SK-N-SH (cell line): ENCODE results near the gene MED15. TPM values are rescaled to one million over a fixed set of nuclear protein-coding genes. Genes with fewer than 3 reads are reported as not detected.

Experiments used
- CTCF ChIA-PET: fragments of 300-600, 350-600 bp; formaldehyde crosslinking; extraction: SDS; loops from one replicate; lab custom pipeline; 2021; lab: Yijun Ruan, JAX
- POLR2A ChIA-PET: fragments of 350-600 bp; sonication (Branson Sonifier 250); formaldehyde crosslinking; extraction: SDS; loops from one replicate; lab custom pipeline; 2020; ENCODE audit warnings: antibody characterized with exemption, inconsistent platforms; lab: Yijun Ruan, JAX
- DNase-seq: peaks from one replicate; pipeline ENCODE4 v3.0.0; 2012
- H2AFZ ChIP-seq: fragments of 200-600 bp; sonication (generic); 2 replicates; pipeline ENCODE4 v1.8.1; 2016; ENCODE audit warnings: antibody characterized with exemption, mild to moderate bottlenecking, low read depth
- H3F3A ChIP-seq: fragments of 200-600 bp; sonication (generic); replicated peaks from 2 replicates; pipeline ENCODE3; 2016; ENCODE audit warnings: antibody characterized with exemption, mild to moderate bottlenecking; ENCODE audit not compliant: insufficient read depth
- H3K27ac ChIP-seq, 2 experiments: fragments of 200-500 bp in 1 of 2; fragments of 200-600 bp in 1 of 2; sonication (Bioruptor generic) in 1 of 2; sonication (generic), shearing (Covaris generic) in 1 of 2; 2 replicates each; pipeline versions ENCODE4 v1.5.1 to v1.6.1; 2014 to 2016; ENCODE audit warnings: low read depth in 2 of 2, inconsistent platforms in 1 of 2, low read length in 1 of 2, mild to moderate bottlenecking in 1 of 2, mixed read lengths in 1 of 2
- H3K27me3 ChIP-seq: fragments of 200-600 bp; sonication (generic), shearing (Covaris generic); 2 replicates; pipeline ENCODE4 v1.6.1; 2016; ENCODE audit warnings: mixed run types; ENCODE audit not compliant: insufficient read depth
- H3K36me3 ChIP-seq, 2 experiments: fragments of 200-500 bp in 1 of 2; fragments of 200-600 bp in 1 of 2; sonication (Bioruptor generic) in 1 of 2; sonication (generic) in 1 of 2; replicated peaks in 1 of 2; 2 replicates each; pipeline versions ENCODE3 to v1.5.1; 2014 to 2016; ENCODE audit warnings: low read length in 1 of 2, mild to moderate bottlenecking in 1 of 2; ENCODE audit not compliant: insufficient read depth in 2 of 2, control insufficient read depth in 1 of 2
- H3K4me1 ChIP-seq, 2 experiments: fragments of 200-500 bp in 1 of 2; fragments of 200-600 bp in 1 of 2; sonication (Bioruptor generic) in 1 of 2; sonication (generic), shearing (Covaris generic) in 1 of 2; 2 replicates each; pipeline versions ENCODE4 v1.5.1 to v1.6.1; 2014 to 2016; ENCODE audit warnings: low read depth in 1 of 2, low read length in 1 of 2, mixed run types in 1 of 2; ENCODE audit not compliant: insufficient read depth in 2 of 2, control insufficient read depth in 1 of 2
- H3K4me2 ChIP-seq: fragments of 200-600 bp; sonication (generic), shearing (Covaris generic); 2 replicates; pipeline ENCODE4 v1.6.1; 2017; ENCODE audit warnings: mixed run types
- H3K4me3 ChIP-seq, 2 experiments: fragments of 200-500 bp in 1 of 2; fragments of 200-600 bp in 1 of 2; sonication (Bioruptor generic) in 1 of 2; sonication (generic), shearing (Covaris generic) in 1 of 2; 2 replicates each; pipeline versions ENCODE4 v1.5.1 to v1.8.1; 2014 to 2016; ENCODE audit warnings: low read depth in 2 of 2, inconsistent platforms in 1 of 2, low read length in 1 of 2, mild to moderate bottlenecking in 1 of 2, mixed read lengths in 1 of 2, moderate library complexity in 1 of 2
- H3K79me2 ChIP-seq: fragments of 200-600 bp; sonication (generic); 2 replicates; pipeline ENCODE4 v1.8.1; 2017; ENCODE audit warnings: mild to moderate bottlenecking; ENCODE audit not compliant: insufficient read depth
- H3K9ac ChIP-seq: fragments of 200-600 bp; sonication (generic); 2 replicates; pipeline ENCODE4 v1.6.1; 2017; ENCODE audit warnings: mixed run types
- H3K9me2 ChIP-seq: fragments of 200-600 bp; sonication (generic); 2 replicates; pipeline ENCODE4 v1.6.1; 2017; ENCODE audit warnings: mixed run types
- H3K9me3 ChIP-seq: fragments of 200-600 bp; sonication (generic); 2 replicates; pipeline ENCODE4 v1.6.1; 2017; ENCODE audit warnings: mixed run types, mild to moderate bottlenecking, moderate library complexity
- H4K20me1 ChIP-seq: fragments of 200-600 bp; sonication (generic); 2 replicates; pipeline ENCODE4 v1.6.1; 2017; ENCODE audit warnings: mild to moderate bottlenecking, mixed run types; ENCODE audit not compliant: insufficient read depth
- CHD2 ChIP-seq: fragments of 150-350 bp; IDR thresholded peaks from 2 replicates; pipeline ENCODE4 v1.6.1; 2018; ENCODE audit warnings: low read length; ENCODE audit not compliant: partially characterized antibody
- EP300 ChIP-seq, 2 experiments: IDR thresholded peaks; 2 replicates each; pipeline versions ENCODE4 v1.4.0 to v1.6.1; 2012; ENCODE audit warnings: borderline replicate concordance in 1 of 2, low read depth in 1 of 2, low read length in 1 of 2
- FOSL2 ChIP-seq: IDR thresholded peaks from 2 replicates; pipeline ENCODE4 v1.4.0; 2012; ENCODE audit warnings: low read depth, mild to moderate bottlenecking, moderate library complexity, borderline replicate concordance
- FOXJ3 ChIP-seq: sonication (generic); formaldehyde crosslinking; IDR thresholded peaks from 2 replicates; pipeline ENCODE4 v1.5.1; 2020; ENCODE audit warnings: mild to moderate bottlenecking, missing genetic modification reagents
- FOXM1 ChIP-seq: IDR thresholded peaks from 2 replicates; pipeline ENCODE4 v1.4.0; 2012; ENCODE audit warnings: low read depth, mild to moderate bottlenecking
- MAX ChIP-seq: IDR thresholded peaks from 2 replicates; pipeline ENCODE4 v1.4.0; 2012; ENCODE audit warnings: low read depth
- MEF2A ChIP-seq: IDR thresholded peaks from 2 replicates; pipeline ENCODE4 v1.4.0; 2012; ENCODE audit warnings: low read depth, borderline replicate concordance
- MXI1 ChIP-seq: IDR thresholded peaks from 2 replicates; pipeline ENCODE4 v1.6.1; 2012; ENCODE audit warnings: mild to moderate bottlenecking, low read depth, low read length, improper control_type of control experiment
- POLR2AphosphoS5 ChIP-seq: IDR thresholded peaks from 2 replicates; pipeline ENCODE4 v1.6.1; 2012; ENCODE audit warnings: low read depth, low read length
- RAD21 ChIP-seq: IDR thresholded peaks from 2 replicates; pipeline ENCODE4 v1.6.1; 2012; ENCODE audit warnings: mild to moderate bottlenecking, low read length
- RXRA ChIP-seq: IDR thresholded peaks from 2 replicates; pipeline ENCODE4 v1.4.0; 2012; ENCODE audit warnings: low read depth, mild to moderate bottlenecking, borderline replicate concordance
- SIN3A ChIP-seq: IDR thresholded peaks from 2 replicates; pipeline ENCODE4 v1.6.1; 2012; ENCODE audit warnings: low read depth, mild to moderate bottlenecking, low read length, moderate library complexity, borderline replicate concordance
- ZBTB33 ChIP-seq: IDR thresholded peaks from 2 replicates; pipeline ENCODE4 v1.4.0; 2012; ENCODE audit warnings: low read depth, borderline replicate concordance
- WGBS: methylation state at CpG from one replicate; pipeline ENCODE4 v1.1.6; 2017; ENCODE audit warnings: low lambda C conversion rate; 5-methylcytosine and 5-hydroxymethylcytosine counted together
- polyA plus RNA-seq, 3 experiments: library from polyadenylated mRNA; depleted of rRNA; stranded (reverse); fragments of >200 nt; gene quantifications; 2 replicates each; pipeline ENCODE4 v1.2.3, GENCODE V29; 2012
- TF ChIP-seq, protein P1 (sequence below): fragments of 150-350 bp; IDR thresholded peaks from 2 replicates; pipeline ENCODE4 v1.6.1; 2016; ENCODE audit warnings: mild to moderate bottlenecking, low read depth, low read length
- TF ChIP-seq, protein P2 (sequence below): fragments of 200-600 bp; sonication (generic); IDR thresholded peaks from 2 replicates; pipeline ENCODE4 v1.6.1; 2017; ENCODE audit warnings: antibody characterized with exemption, mild to moderate bottlenecking, moderate library complexity

Gene MED15
- polyA plus RNA-seq, 1 of the 3 experiments (the other 2 are of a cell fraction), result 45.1 TPM

GRCh38 chr22:20550851-20551744 lies 43.7 kb downstream of the MED15 start:
- ChIA-PET CTCF (interaction anchor here (1.0 to 9.6 kb wide), 5 partner anchors 12 to 154 kb away, joined by 3 to 103 read pairs (median 3); no protein-coding TSS in a partner anchor), POLR2A (no interaction called here)
- H3K4me1 ChIP-seq, result peaks cover 29 to 40% of the 10 kb centered on the region in 2 experiments; a peak in 3 of 4 replicates
- no peaks in the 10 kb centered on the region for H3K27me3 ChIP-seq
- no peak overlapping the region for H3K4me3 ChIP-seq
- H3K9me3 ChIP-seq, result no peaks in the 10 kb centered on the region
- 74% methylated on average over 18 of the region's 27 CpGs for WGBS
- TF ChIP-seq FOXM1 (no peak), EP300 (IDR thresholded peaks at IDR 0.05; ENCODE audit: borderline replicate concordance in 1 of 2, low read depth in 1 of 2, low read length in 1 of 2) (no peak), RAD21 (no peak), RXRA (no peak), MEF2A (no peak), SIN3A (no peak), POLR2AphosphoS5 (no peak)
- TF ChIP-seq, protein P1, sequence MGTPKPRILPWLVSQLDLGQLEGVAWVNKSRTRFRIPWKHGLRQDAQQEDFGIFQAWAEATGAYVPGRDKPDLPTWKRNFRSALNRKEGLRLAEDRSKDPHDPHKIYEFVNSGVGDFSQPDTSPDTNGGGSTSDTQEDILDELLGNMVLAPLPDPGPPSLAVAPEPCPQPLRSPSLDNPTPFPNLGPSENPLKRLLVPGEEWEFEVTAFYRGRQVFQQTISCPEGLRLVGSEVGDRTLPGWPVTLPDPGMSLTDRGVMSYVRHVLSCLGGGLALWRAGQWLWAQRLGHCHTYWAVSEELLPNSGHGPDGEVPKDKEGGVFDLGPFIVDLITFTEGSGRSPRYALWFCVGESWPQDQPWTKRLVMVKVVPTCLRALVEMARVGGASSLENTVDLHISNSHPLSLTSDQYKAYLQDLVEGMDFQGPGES, result no peak
- H3K9me2 ChIP-seq, result no peaks in the 10 kb centered on the region
- peaks cover 100% of the 10 kb centered on the region for H3K79me2 ChIP-seq
- H2AFZ ChIP-seq, result no peak overlapping the region
- H3K9ac ChIP-seq, result no peak overlapping the region; the same call in 1 of the 2 replicates
- peaks cover 75% of the 10 kb centered on the region for H4K20me1 ChIP-seq
- peak overlapping the region; percentile 48 to 64 for H3K27ac ChIP-seq
- peaks cover 10% of the 10 kb centered on the region for H3F3A ChIP-seq
- H3K4me2 ChIP-seq, result 0 out of 2 replicates have a peak overlapping the region, but pooled peaks have one; percentile 33
- H3K36me3 ChIP-seq, result peaks cover 40 to 48% of the 10 kb centered on the region in 2 experiments
- DNase-seq, result no peak

GRCh38 chr22:20551805-20552442 lies 44.5 kb downstream of the MED15 start:
- peaks cover 45 to 51% of the 10 kb centered on the region in 2 experiments for H3K36me3 ChIP-seq
- no peak overlapping the region; the same call in 1 of the 2 replicates for H3K9ac ChIP-seq
- no peak overlapping the region for H3K4me2 ChIP-seq
- H3K27ac ChIP-seq, result peak overlapping the region; percentile 29 to 64; a peak in 3 of 4 replicates
- ChIA-PET CTCF (interaction anchor here (0.8 to 9.6 kb wide), 3 partner anchors 14 to 338 kb away, joined by 3 to 103 read pairs (median 3); no protein-coding TSS in a partner anchor), POLR2A (no interaction called here)
- peaks cover 8% of the 10 kb centered on the region for H3F3A ChIP-seq
- H3K4me3 ChIP-seq, result no peak overlapping the region
- H3K27me3 ChIP-seq, result no peaks in the 10 kb centered on the region
- H4K20me1 ChIP-seq, result peaks cover 66% of the 10 kb centered on the region
- no peak for DNase-seq
- no peaks in the 10 kb centered on the region for H3K9me3 ChIP-seq
- TF ChIP-seq SIN3A (no peak), POLR2AphosphoS5 (no peak), ZBTB33 (no peak), MXI1 (no peak), FOSL2 (no peak), FOXM1 (no peak), MAX (no peak), MEF2A (no peak), FOXJ3 (CRISPR knock-in tag) (no peak), CHD2 (no peak)
- TF ChIP-seq, protein P2, sequence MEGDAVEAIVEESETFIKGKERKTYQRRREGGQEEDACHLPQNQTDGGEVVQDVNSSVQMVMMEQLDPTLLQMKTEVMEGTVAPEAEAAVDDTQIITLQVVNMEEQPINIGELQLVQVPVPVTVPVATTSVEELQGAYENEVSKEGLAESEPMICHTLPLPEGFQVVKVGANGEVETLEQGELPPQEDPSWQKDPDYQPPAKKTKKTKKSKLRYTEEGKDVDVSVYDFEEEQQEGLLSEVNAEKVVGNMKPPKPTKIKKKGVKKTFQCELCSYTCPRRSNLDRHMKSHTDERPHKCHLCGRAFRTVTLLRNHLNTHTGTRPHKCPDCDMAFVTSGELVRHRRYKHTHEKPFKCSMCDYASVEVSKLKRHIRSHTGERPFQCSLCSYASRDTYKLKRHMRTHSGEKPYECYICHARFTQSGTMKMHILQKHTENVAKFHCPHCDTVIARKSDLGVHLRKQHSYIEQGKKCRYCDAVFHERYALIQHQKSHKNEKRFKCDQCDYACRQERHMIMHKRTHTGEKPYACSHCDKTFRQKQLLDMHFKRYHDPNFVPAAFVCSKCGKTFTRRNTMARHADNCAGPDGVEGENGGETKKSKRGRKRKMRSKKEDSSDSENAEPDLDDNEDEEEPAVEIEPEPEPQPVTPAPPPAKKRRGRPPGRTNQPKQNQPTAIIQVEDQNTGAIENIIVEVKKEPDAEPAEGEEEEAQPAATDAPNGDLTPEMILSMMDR, result no peak
- TF ChIP-seq, all 33 proteins: peak for 0
- peaks cover 29 to 40% of the 10 kb centered on the region in 2 experiments; a peak in 3 of 4 replicates for H3K4me1 ChIP-seq
- WGBS, result 76% methylated on average over 3 of the region's 8 CpGs
- peaks cover 100% of the 10 kb centered on the region for H3K79me2 ChIP-seq
- H2AFZ ChIP-seq, result no peak overlapping the region
- no peaks in the 10 kb centered on the region for H3K9me2 ChIP-seq
